H1 (cell line): ENCODE data around the gene MYOM1. TPM values are rescaled to one million over a fixed set of nuclear protein-coding genes. Genes with fewer than 3 reads are reported as not detected.

ENCODE experiments used
- CBX8 ChIP-seq: fragments of 300-800, 300-1000 bp; sonication (generic); IDR thresholded peaks from 2 replicates; pipeline ENCODE4 v1.7.1; 2016; ENCODE audit warnings: low read depth, low read length, borderline replicate concordance
- EP300 ChIP-seq, 2 experiments: IDR thresholded peaks; 1 replicate in 1 of 2; 2 replicates in 1 of 2; pipeline ENCODE4 v1.6.1; 2011 to 2012; ENCODE audit warnings: low read depth in 2 of 2, low read length in 2 of 2, mild to moderate bottlenecking in 2 of 2, borderline replicate concordance in 1 of 2, inconsistent platforms in 1 of 2, moderate library complexity in 1 of 2
- NRF1 ChIP-seq: IDR thresholded peaks from 2 replicates; pipeline ENCODE4 v1.6.1; 2011; ENCODE audit warnings: mild to moderate bottlenecking, low read depth, low read length, improper control_type of control experiment
- polyA plus RNA-seq, 7 experiments: library from polyadenylated mRNA; depleted of rRNA in 3 of 7; stranded (reverse) in 5 of 7; unstranded in 2 of 7; fragments of >200 nt in 5 of 7; fragments of 200-250 nt in 2 of 7; gene quantifications; 1 replicate in 5 of 7; 2 replicates in 1 of 7; 4 replicates in 1 of 7; pipeline versions ENCODE4 v1.2.1 to v1.2.3, GENCODE V29; 2011 to 2013; ENCODE audit warnings: missing spikeins in 2 of 7, mixed read lengths in 2 of 7
- total RNA-seq: library from RNA; stranded (reverse); fragmentation: NEBNext Ultra II Directional; extraction: Animal tissue kit (Norgen Biotek cat#: 25700); gene quantifications from 2 replicates; pipeline ENCODE4 v1.2.1, GENCODE V29; 2021
- TF ChIP-seq, protein P1 (sequence below), 3 experiments: IDR thresholded peaks; 1 replicate in 2 of 3; 2 replicates in 1 of 3; pipeline versions ENCODE4 v1.5.1 to v1.6.1; 2011; ENCODE audit warnings: low read length in 3 of 3, mild to moderate bottlenecking in 3 of 3, inconsistent platforms in 2 of 3, low read depth in 1 of 3, moderate library complexity in 1 of 3; ENCODE audit not compliant: insufficient read depth in 1 of 3; ENCODE audit errors: control extremely low read depth in 1 of 3

MYOM1 gene
- total and polyA plus RNA-seq, 2 of the 8 experiments (the other 6 are each of a cell fraction or from before 2014, with no cell fraction given), result 0.06 to 0.32 TPM

GRCh38 chr18:3139406-3139805 is 80.4 kb downstream of the MYOM1 start (continued):
- TF ChIP-seq CBX8, result no peak
- no peak for TF ChIP-seq NRF1
- TF ChIP-seq, protein P1, sequence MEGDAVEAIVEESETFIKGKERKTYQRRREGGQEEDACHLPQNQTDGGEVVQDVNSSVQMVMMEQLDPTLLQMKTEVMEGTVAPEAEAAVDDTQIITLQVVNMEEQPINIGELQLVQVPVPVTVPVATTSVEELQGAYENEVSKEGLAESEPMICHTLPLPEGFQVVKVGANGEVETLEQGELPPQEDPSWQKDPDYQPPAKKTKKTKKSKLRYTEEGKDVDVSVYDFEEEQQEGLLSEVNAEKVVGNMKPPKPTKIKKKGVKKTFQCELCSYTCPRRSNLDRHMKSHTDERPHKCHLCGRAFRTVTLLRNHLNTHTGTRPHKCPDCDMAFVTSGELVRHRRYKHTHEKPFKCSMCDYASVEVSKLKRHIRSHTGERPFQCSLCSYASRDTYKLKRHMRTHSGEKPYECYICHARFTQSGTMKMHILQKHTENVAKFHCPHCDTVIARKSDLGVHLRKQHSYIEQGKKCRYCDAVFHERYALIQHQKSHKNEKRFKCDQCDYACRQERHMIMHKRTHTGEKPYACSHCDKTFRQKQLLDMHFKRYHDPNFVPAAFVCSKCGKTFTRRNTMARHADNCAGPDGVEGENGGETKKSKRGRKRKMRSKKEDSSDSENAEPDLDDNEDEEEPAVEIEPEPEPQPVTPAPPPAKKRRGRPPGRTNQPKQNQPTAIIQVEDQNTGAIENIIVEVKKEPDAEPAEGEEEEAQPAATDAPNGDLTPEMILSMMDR (IDR thresholded peaks at IDR 0.05; ENCODE audit: control extremely low read depth in 1 of 3, insufficient read depth in 1 of 3, low read depth in 1 of 3, low read length in 3 of 3), result no peak
- no peak for TF ChIP-seq EP300 (IDR thresholded peaks at IDR 0.05; ENCODE audit: borderline replicate concordance in 1 of 2, low read depth in 2 of 2, low read length in 2 of 2)
